Neural cell (in vitro differentiated cells): ENCODE measurements around the gene OBI1. TPM values are rescaled to one million over a fixed set of nuclear protein-coding genes. Genes with fewer than 3 reads are reported as not detected.

Experiments used
- H2AFZ ChIP-seq: fragments of 200-600, 300-800 bp; sonication (generic), shearing (Covaris generic); 2 replicates; pipeline ENCODE4 v1.6.0; 2014; ENCODE audit warnings: low read depth, mild to moderate bottlenecking, antibody characterized with exemption, low read length, moderate library complexity
- H3F3A ChIP-seq: fragments of 200-600 bp; shearing (Covaris generic); 2 replicates; pipeline ENCODE4 v1.6.1; 2016; ENCODE audit warnings: mild to moderate bottlenecking, moderate library complexity, mixed read lengths, antibody characterized with exemption, low read length; ENCODE audit not compliant: insufficient read depth, poor library complexity, severe bottlenecking
- H3K27ac ChIP-seq: fragments of 200-600, 300-800 bp; sonication (generic), shearing (Covaris generic); 2 replicates; pipeline ENCODE4 v1.5.1; 2014; ENCODE audit warnings: mild to moderate bottlenecking, low read length, moderate library complexity
- H3K27me3 ChIP-seq: fragments of 300-800, 200-600 bp; sonication (generic), shearing (Covaris generic); 2 replicates; pipeline ENCODE4 v1.6.0; 2014; ENCODE audit warnings: mild to moderate bottlenecking, low read depth, low read length, moderate library complexity; ENCODE audit not compliant: insufficient read depth
- H3K36me3 ChIP-seq: fragments of 300-800, 200-600 bp; sonication (generic), shearing (Covaris generic); 2 replicates; pipeline ENCODE4 v1.5.1; 2014; ENCODE audit warnings: mild to moderate bottlenecking, antibody characterized with exemption, low read length, moderate library complexity; ENCODE audit not compliant: insufficient read depth
- H3K4me2 ChIP-seq: fragments of 300-800, 200-600 bp; sonication (generic), shearing (Covaris generic); 2 replicates; pipeline ENCODE4 v1.6.0; 2014; ENCODE audit warnings: mild to moderate bottlenecking, low read length
- H3K4me3 ChIP-seq: fragments of 300-800, 200-600 bp; sonication (generic), shearing (Covaris generic); 2 replicates; pipeline ENCODE4 v1.5.1; 2014; ENCODE audit warnings: mild to moderate bottlenecking, low read length, moderate library complexity
- H3K79me2 ChIP-seq: fragments of 200-600 bp; shearing (Covaris generic); replicated peaks from 2 replicates; pipeline ENCODE4 v1.6.0; 2014; ENCODE audit warnings: mild to moderate bottlenecking, low read length, moderate library complexity; ENCODE audit not compliant: insufficient read depth
- H3K9ac ChIP-seq: fragments of 300-800, 200-600 bp; sonication (generic), shearing (Covaris generic); 2 replicates; pipeline ENCODE4 v1.6.1; 2016; ENCODE audit warnings: mild to moderate bottlenecking, low read length, mixed read lengths
- H3K9me2 ChIP-seq: fragments of 200-600 bp; shearing (Covaris generic); 2 replicates; pipeline ENCODE4 v1.6.1; 2016; ENCODE audit warnings: mild to moderate bottlenecking, low read length, mixed read lengths; ENCODE audit not compliant: insufficient read depth
- H3K9me3 ChIP-seq: fragments of 200-600, 300-800 bp; sonication (generic), shearing (Covaris generic); 2 replicates; pipeline ENCODE4 v1.6.1; 2016; ENCODE audit warnings: mild to moderate bottlenecking, mixed run types, low read length, moderate library complexity, mixed read lengths
- H4K20me1 ChIP-seq: fragments of 200-600 bp; shearing (Covaris generic); 2 replicates; pipeline ENCODE4 v1.6.1; 2016; ENCODE audit warnings: mild to moderate bottlenecking, mixed run types; ENCODE audit not compliant: insufficient read depth
- CTCF ChIP-seq: fragments of 450-650 bp; IDR thresholded peaks from 2 replicates; pipeline ENCODE4 v1.5.1; 2014; ENCODE audit warnings: antibody characterized with exemption, mild to moderate bottlenecking, moderate library complexity; ENCODE audit not compliant: poor library complexity, severe bottlenecking
- EP300 ChIP-seq: fragments of 450-650 bp; conservative IDR thresholded peaks from 2 replicates; pipeline ENCODE4 v1.6.1; 2014; ENCODE audit warnings: antibody characterized with exemption, mild to moderate bottlenecking, moderate library complexity; ENCODE audit not compliant: poor library complexity, severe bottlenecking
- EZH2 ChIP-seq: fragments of 200-600, 300-800 bp; shearing (Covaris generic), sonication (generic); IDR thresholded peaks from 2 replicates; pipeline ENCODE4 v1.6.1; 2014; ENCODE audit warnings: antibody characterized with exemption, low read length, borderline replicate concordance, mild to moderate bottlenecking; ENCODE audit not compliant: insufficient read depth, poor library complexity, severe bottlenecking
- MXI1 ChIP-seq: fragments of 450-650 bp; conservative IDR thresholded peaks from 2 replicates; pipeline ENCODE4 v1.6.1; 2014; ENCODE audit warnings: antibody characterized with exemption, mild to moderate bottlenecking; ENCODE audit not compliant: poor library complexity, severe bottlenecking
- POLR2AphosphoS5 ChIP-seq: IDR thresholded peaks from 2 replicates; pipeline ENCODE4 v1.6.1; 2012
- RAD21 ChIP-seq: fragments of 450-650 bp; conservative IDR thresholded peaks from 2 replicates; pipeline ENCODE4 v1.6.1; 2014; ENCODE audit warnings: antibody characterized with exemption, mild to moderate bottlenecking, moderate library complexity
- REST ChIP-seq: IDR thresholded peaks from 2 replicates; pipeline ENCODE4 v1.6.1; 2012; ENCODE audit warnings: borderline replicate concordance
- SMC3 ChIP-seq: fragments of 450-650 bp; conservative IDR thresholded peaks from 2 replicates; pipeline ENCODE4 v1.6.1; 2014; ENCODE audit warnings: antibody characterized with exemption, mild to moderate bottlenecking, moderate library complexity; ENCODE audit not compliant: poor library complexity
- TAF1 ChIP-seq: IDR thresholded peaks from 2 replicates; pipeline ENCODE4 v1.6.1; 2012; ENCODE audit warnings: low read depth
- polyA plus RNA-seq: library from polyadenylated mRNA; depleted of rRNA; stranded (reverse); fragments of >200 nt; gene quantifications from 2 replicates; pipeline ENCODE4 v1.2.3, GENCODE V29; 2014

Gene OBI1
- polyA plus RNA-seq, 1 donor from 2014 or later = 40.1 TPM

GRCh38 chr13:78675112-78675511 is 16.2 kb upstream of the OBI1 start:
- TF ChIP-seq MXI1 (no peak), REST (no peak), TAF1 (no peak), CTCF (no peak)
- Histone ChIP-seq H3K4me2 (no peak overlapping the region), H3K79me2 (no peaks in the 10 kb centered on the region), H3K27ac (no peak overlapping the region), H3K9ac (no peak overlapping the region), H3F3A (no peaks in the 10 kb centered on the region), H3K9me2 (no peaks in the 10 kb centered on the region), H3K9me3 (no peaks in the 10 kb centered on the region), H2AFZ (no peak overlapping the region), H3K4me3 (no peak overlapping the region), H3K27me3 (no peaks in the 10 kb centered on the region), H4K20me1 (no peaks in the 10 kb centered on the region), H3K36me3 (no peaks in the 10 kb centered on the region)

- H3K9me3 ChIP-seq = no peaks in the 10 kb centered on the region
These were observed 15.7 kb upstream of the OBI1 start for GRCh38 chr13:78674638-78675037.

GRCh38 chr13:78662467-78662866 is 3.5 kb upstream of the OBI1 start:
- Histone ChIP-seq H3F3A (no peaks in the 10 kb centered on the region), H3K9me2 (no peaks in the 10 kb centered on the region), H3K4me3 (no peak overlapping the region), H3K79me2 (peaks cover 6% of the 10 kb centered on the region), H3K27ac (no peak overlapping the region), H3K9ac (no peak overlapping the region), H3K27me3 (no peaks in the 10 kb centered on the region), H2AFZ (no peak overlapping the region), H3K4me2 (no peak overlapping the region), H4K20me1 (no peaks in the 10 kb centered on the region), H3K36me3 (no peaks in the 10 kb centered on the region), H3K9me3 (no peaks in the 10 kb centered on the region)
- no peak for TF ChIP-seq MXI1
- no peak for TF ChIP-seq POLR2AphosphoS5
- TF ChIP-seq SMC3 = no peak
- TF ChIP-seq RAD21 = no peak
- TF ChIP-seq TAF1 = no peak
- no peak for TF ChIP-seq CTCF
- no peak for TF ChIP-seq REST
- TF ChIP-seq EZH2 = no peak
- no peak for TF ChIP-seq EP300

More at GRCh38 chr13:78674638-78675037, 15.7 kb upstream of the OBI1 start:
- Histone ChIP-seq H3K27me3 (no peaks in the 10 kb centered on the region), H3K9ac (no peak overlapping the region), H3K79me2 (no peaks in the 10 kb centered on the region), H3K36me3 (no peaks in the 10 kb centered on the region), H4K20me1 (no peaks in the 10 kb centered on the region), H3K9me2 (no peaks in the 10 kb centered on the region), H3K4me3 (no peak overlapping the region), H2AFZ (no peak overlapping the region), H3K27ac (no peak overlapping the region), H3F3A (no peaks in the 10 kb centered on the region), H3K4me2 (no peak overlapping the region)
- TF ChIP-seq POLR2AphosphoS5 = no peak
